HG03108 (cell line): ENCODE measurements around the gene RERE.

Source experiments
- ATAC-seq: cut with Tn5 transposase; IDR thresholded peaks from one replicate; pipeline ENCODE4 v1.9.1; 2021; ENCODE audit warnings: moderate library complexity; ENCODE audit not compliant: unreplicated experiment

The RERE gene

GRCh38 chr1:8495928-8496401 is 321.5 kb downstream of the RERE start:
- peak; percentile 14 for ATAC-seq

DNA sequence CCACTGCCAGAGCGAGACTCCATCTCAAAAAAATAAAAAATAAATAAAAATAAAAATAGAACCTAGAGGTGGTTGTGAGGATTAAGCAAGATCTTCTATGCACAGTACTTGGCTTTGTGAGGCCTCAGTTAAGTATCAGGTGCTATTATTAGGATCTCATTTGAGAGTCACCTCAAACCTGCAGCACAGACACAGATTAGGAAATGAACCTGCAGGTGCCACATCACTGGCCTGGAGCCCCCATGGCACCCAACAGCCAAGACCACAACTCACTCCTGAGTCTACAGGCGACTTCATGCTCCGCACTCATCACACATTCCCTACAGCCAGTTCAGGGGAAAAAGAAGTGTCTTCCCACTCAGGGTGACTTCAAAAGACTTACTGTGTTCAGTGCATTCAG is 322.8 kb downstream of the RERE start:
- no peak for ATAC-seq

- ATAC-seq = no peak
These were observed 323.4 kb downstream of the RERE start for GRCh38 chr1:8493916-8494540.

DNA sequence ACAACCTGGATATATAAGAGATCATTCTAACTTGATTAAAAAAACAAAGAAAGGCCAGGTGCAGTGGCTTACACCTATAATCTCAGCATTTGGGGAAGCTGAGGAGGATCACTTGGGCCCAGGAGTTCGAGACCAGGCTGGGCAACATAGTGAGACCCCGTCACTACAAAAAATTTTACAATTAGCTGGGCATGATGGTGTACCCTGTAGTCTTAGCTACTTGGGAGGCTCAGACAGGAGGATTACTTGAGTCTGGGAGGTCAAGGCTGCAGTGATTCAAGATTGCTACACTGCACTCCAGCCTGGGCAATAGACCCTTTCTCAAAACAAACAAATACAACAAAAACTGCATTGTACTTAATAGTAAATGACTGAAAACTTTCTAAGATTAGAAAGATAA is 330.2 kb downstream of the RERE start:
- ATAC-seq = no peak

GRCh38 chr1:8486047-8486446 is 331.4 kb downstream of the RERE start:
- ATAC-seq = no peak

DNA sequence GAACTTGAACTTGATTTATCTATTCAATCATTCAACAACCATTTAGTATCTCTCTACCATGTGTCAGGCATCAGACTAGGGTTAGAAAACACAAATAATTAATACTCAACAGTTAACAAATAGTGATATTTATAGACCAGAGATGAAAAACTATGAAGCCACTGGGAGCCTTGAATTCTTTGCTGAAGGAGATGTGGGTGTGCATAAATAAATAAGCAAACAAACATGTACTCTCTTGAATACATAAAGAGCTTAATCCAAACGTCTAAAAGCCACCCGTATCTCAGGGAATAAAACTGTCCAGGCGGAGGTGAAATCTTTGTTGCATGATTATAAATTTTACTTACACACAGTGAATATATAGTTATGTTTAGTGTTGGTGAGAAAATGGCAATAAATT is 333.9 kb downstream of the RERE start:
- no peak for ATAC-seq

DNA sequence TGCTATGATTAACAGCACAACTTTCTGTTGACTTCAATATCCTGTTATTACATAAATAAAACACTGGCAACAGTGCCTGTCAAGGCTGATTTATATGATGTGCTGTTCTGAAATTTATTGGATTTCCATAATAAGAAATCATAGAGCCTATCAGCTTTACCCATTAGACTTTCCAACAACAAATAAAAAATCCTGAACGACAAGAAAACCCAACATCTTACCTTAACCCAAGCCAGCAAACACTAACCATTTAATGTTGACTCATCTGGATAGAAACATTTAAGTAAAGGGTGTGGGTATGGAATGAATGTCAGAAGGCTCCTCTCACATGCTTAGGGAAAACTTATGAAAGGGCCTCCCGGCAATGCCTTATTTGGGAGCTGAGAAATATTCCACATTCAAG is 334.5 kb downstream of the RERE start:
- no peak for ATAC-seq

- ATAC-seq = no peak
These were observed 335.6 kb downstream of the RERE start for GRCh38 chr1:8481650-8482380.

- no peak for ATAC-seq
These were observed 338.9 kb downstream of the RERE start for GRCh38 chr1:8478566-8478965.

- no peak for ATAC-seq
These were observed 339.5 kb downstream of the RERE start for GRCh38 chr1:8477983-8478362.

GRCh38 chr1:8477166-8477982 is 340.1 kb downstream of the RERE start:
- ATAC-seq = peak; percentile 70

DNA sequence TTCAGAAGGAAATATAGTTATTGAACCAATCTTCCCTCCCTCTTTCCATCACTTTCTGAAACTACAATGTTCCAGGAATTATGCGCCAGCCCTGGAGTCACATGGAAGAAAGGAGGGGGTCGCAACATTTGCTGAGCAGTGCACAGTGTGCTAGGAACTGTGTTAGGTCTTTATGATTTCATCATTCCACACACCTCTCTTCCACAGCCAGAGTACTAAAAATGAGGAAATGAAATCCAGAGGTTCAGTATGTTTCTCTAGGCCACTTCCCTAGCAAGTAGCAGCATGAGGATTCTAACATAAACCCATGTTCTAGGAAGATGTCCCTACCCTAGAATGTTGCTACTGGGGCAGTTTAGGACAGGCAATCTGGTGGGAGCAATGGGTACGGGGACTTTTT is 341.4 kb downstream of the RERE start:
- ATAC-seq = no peak

DNA sequence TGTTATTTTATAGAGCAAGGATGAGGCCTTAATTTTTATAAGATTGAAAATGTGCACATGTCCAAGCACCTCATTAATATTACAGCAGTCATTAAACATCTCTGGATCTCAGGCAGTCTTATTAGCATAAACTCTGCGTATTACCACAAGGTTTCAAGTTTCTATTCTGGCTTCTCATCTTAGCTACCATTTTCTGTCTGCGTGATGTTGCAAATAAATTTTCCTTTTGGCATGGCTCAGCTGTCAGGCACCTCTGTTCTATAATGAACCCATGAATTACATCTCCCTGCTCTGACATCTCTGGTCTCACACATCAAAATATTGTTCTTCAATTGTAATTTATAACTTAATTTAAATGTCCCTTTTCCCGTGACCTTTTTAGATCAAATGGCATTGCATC is 343.1 kb downstream of the RERE start:
- no peak for ATAC-seq

- ATAC-seq = no peak
These were observed 343.5 kb downstream of the RERE start for GRCh38 chr1:8473891-8474300.

- ATAC-seq = no peak
These were observed 344.1 kb downstream of the RERE start for GRCh38 chr1:8473121-8473875.

GRCh38 chr1:8472668-8473067 is 344.8 kb downstream of the RERE start:
- no peak for ATAC-seq

- ATAC-seq = no peak
These were observed 346.0 kb downstream of the RERE start for GRCh38 chr1:8471451-8471850.

DNA sequence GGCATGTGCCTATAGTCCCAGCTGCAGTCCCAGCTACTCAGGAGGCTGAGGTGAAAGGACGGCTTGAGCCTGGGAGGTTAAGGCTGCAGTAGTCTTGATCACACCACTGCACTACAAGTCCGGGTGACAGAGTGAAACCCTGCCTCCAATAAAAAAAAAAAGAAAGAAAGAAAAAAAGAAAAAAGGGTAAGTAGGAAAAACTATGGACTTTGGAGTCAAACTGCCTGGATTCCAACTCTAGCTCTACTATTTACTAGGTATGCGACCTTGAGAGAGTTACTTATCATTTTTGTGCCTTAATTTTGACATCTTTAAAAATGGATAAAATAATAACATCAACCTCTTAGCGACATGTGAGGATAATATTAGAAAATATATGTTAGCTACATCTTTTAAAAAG is 348.7 kb downstream of the RERE start:
- no peak for ATAC-seq

DNA sequence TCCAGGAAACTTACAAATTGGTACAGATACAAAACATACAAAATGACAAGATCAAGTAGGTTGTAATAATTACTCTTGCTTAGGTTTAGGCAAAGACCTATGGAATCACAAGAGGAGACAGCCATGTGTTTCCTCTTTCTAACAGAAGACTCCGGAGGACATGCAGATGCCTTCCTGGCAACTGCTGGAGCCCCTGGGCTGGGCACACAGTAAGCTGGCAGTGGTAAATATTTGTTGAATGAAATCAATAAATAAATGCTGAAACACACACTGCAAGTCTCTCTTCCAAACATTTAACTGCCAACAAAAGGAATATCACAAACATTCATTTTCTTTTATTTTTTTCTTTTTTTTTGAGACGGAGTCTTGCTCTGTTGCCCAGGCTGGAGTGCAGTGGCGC is 350.1 kb downstream of the RERE start:
- ATAC-seq = no peak

GRCh38 chr1:8465692-8466091 is 351.7 kb downstream of the RERE start:
- ATAC-seq = no peak

DNA sequence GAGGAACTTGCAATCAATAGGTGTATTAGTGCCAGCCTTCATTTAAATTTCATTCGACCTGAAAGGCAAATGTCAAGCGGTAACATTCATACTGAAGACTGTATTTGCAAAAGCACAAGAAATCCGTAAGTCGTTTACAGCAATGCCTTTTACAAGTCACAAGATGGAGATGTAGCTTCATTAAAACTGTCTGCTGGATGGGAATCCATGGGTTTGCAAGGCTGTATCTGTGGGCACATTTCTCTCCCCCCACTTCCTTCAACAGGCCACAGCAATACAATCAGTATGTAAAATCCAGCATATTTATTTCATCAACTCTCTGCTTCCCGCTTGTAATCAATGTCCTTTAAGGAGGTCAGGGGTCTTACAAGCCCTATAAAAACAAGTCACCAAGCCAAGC is 352.4 kb downstream of the RERE start:
- ATAC-seq = no peak
